Left ventricle myocardium inferior (tissue), 1 donor: ENCODE data around the gene GAGE13. TPM values are rescaled to one million over a fixed set of nuclear protein-coding genes. Genes with fewer than 3 reads are reported as not detected.
"Not testable (repeated sequence)": the region's sequence is repeated elsewhere in the genome, so short reads cannot be mapped to it uniquely, and the experiment has no call there.

Experiments
- DNase-seq: peaks from one replicate; pipeline ENCODE4 v3.0.0-alpha.2; 2020
- H3K27ac ChIP-seq: fragments of 200-600 bp; replicated peaks from 2 replicates; pipeline ENCODE4 v1.8.0; 2021
- H3K27me3 ChIP-seq: fragments of 200-600 bp; 2 replicates; pipeline ENCODE4 v1.8.0; 2021; ENCODE audit warnings: low read depth
- H3K36me3 ChIP-seq: fragments of 200-600 bp; 2 replicates; pipeline ENCODE4 v1.8.0; 2021
- H3K4me1 ChIP-seq: fragments of 200-600 bp; 2 replicates; pipeline ENCODE4 v1.8.0; 2021
- H3K4me3 ChIP-seq: fragments of 200-600 bp; 2 replicates; pipeline ENCODE4 v1.8.0; 2021; ENCODE audit warnings: mild to moderate bottlenecking, moderate library complexity
- H3K9me3 ChIP-seq: fragments of 200-600 bp; replicated peaks from 2 replicates; pipeline ENCODE4 v1.8.0; 2021
- intact Hi-C: fragments of 100-400 bp; cut with micrococcal nuclease; formaldehyde crosslinking; loops from one replicate; pipeline ENCODE4 v1.11.0; 2022
- total RNA-seq: library from RNA; stranded (reverse); fragmentation: NEBNext Ultra II Directional; extraction: Animal tissue kit (Norgen Biotek cat#: 25700); gene quantifications from one replicate; pipeline ENCODE4 v1.2.1, GENCODE V29; 2021
- donor health status: DM: no; HTN: yes; CAD: no; lungs with severe emphysema.

The GAGE13 gene
- total RNA-seq, 1 donor from 2014 or later: not detected

- DNase-seq: peak; percentile 18
- H3K27ac ChIP-seq, intact Hi-C loops: not testable (repeated sequence)
Observed at GRCh38 chrX:49331841-49332240, 459 bp downstream of the GAGE13 start.

GRCh38 chrX:49341449-49341848 is 10.1 kb downstream of the GAGE13 start:
- DNase-seq, H3K36me3 ChIP-seq, H3K9me3 ChIP-seq, intact Hi-C loops, H3K27me3 ChIP-seq, H3K4me1 ChIP-seq, H3K27ac ChIP-seq, H3K4me3 ChIP-seq: not testable (repeated sequence)

More at GRCh38 chrX:49331841-49332240, 459 bp downstream of the GAGE13 start:
- H3K36me3 ChIP-seq, H3K4me1 ChIP-seq, H3K27me3 ChIP-seq, H3K4me3 ChIP-seq, H3K9me3 ChIP-seq: not testable (repeated sequence)

- H3K36me3 ChIP-seq, H3K4me1 ChIP-seq, H3K9me3 ChIP-seq, H3K27ac ChIP-seq, DNase-seq, H3K4me3 ChIP-seq, intact Hi-C loops, H3K27me3 ChIP-seq: not testable (repeated sequence)
Observed at GRCh38 chrX:49344496-49345175, 13.3 kb downstream of the GAGE13 start.

GRCh38 chrX:49345402-49345801 is 14.0 kb downstream of the GAGE13 start:
- H3K4me1 ChIP-seq, intact Hi-C loops, H3K9me3 ChIP-seq, H3K27ac ChIP-seq, H3K4me3 ChIP-seq, H3K36me3 ChIP-seq, DNase-seq, H3K27me3 ChIP-seq: not testable (repeated sequence)

GRCh38 chrX:49346150-49346549 is 14.8 kb downstream of the GAGE13 start:
- intact Hi-C loops, H3K36me3 ChIP-seq, H3K9me3 ChIP-seq, DNase-seq, H3K27me3 ChIP-seq, H3K4me1 ChIP-seq, H3K27ac ChIP-seq, H3K4me3 ChIP-seq: not testable (repeated sequence)

Other genes with a start within 250 kb of the GAGE13 start
- 18.1 TPM for gene GPKOW, start 207.8 kb upstream of the GAGE13 start, total RNA-seq
- gene MAGIX, start 168.8 kb upstream of the GAGE13 start, total RNA-seq: 2.4 TPM
- 42.1 TPM for gene PLP2, start 159.7 kb upstream of the GAGE13 start, total RNA-seq
- 9.7 TPM for gene PRICKLE3, start 145.2 kb upstream of the GAGE13 start, total RNA-seq
- gene SYP, start 131.4 kb upstream of the GAGE13 start, total RNA-seq: 1.6 TPM
- 0.08 TPM for gene CACNA1F, start 98.2 kb upstream of the GAGE13 start, total RNA-seq
- 10.6 TPM for gene CCDC22, start 96.1 kb upstream of the GAGE13 start, total RNA-seq
- gene FOXP3, start 66.9 kb upstream of the GAGE13 start, total RNA-seq: not detected
- 25.3 TPM for gene PPP1R3F, start 61.8 kb upstream of the GAGE13 start, total RNA-seq
- not detected for gene GAGE10, start 27.9 kb upstream of the GAGE13 start, total RNA-seq
- not detected for gene GAGE12J, start 9.5 kb upstream of the GAGE13 start, total RNA-seq
- not detected for gene GAGE12C, start 200.6 kb downstream of the GAGE13 start, total RNA-seq
- not detected for gene GAGE12D, start 210.2 kb downstream of the GAGE13 start, total RNA-seq
- gene GAGE12E, start 219.7 kb downstream of the GAGE13 start, total RNA-seq: not detected
- not detected for gene GAGE12F, start 229.3 kb downstream of the GAGE13 start, total RNA-seq
- not detected for gene GAGE12G, start 238.8 kb downstream of the GAGE13 start, total RNA-seq
- not detected for gene GAGE12H, start 248.4 kb downstream of the GAGE13 start, total RNA-seq